DMS53 treated with DMSO at 0.1 percent for 48 hours (cell line): Measurements from ENCODE around the gene SPP2.

Source experiments
- DNase-seq: peaks from one replicate; lab custom pipeline; 2025; ENCODE audit not compliant: unreplicated experiment; lab: John Stamatoyannopoulos, UW

The SPP2 gene

GRCh38 chr2:234038076-234038802, 12.3 kb upstream of the SPP2 start:
- DNase-seq = no peak

- no peak for DNase-seq
Observed at GRCh38 chr2:234044157-234044556, 6.3 kb upstream of the SPP2 start.

GRCh38 chr2:234046521-234046920, 4.0 kb upstream of the SPP2 start:
- DNase-seq = no peak

GRCh38 chr2:234047361-234047760, 3.1 kb upstream of the SPP2 start:
- no peak for DNase-seq

- DNase-seq = no peak
Observed at GRCh38 chr2:234048049-234048448, 2.5 kb upstream of the SPP2 start.

GRCh38 chr2:234051374-234052070, 1.0 kb downstream of the SPP2 start:
- no peak for DNase-seq

GRCh38 chr2:234058881-234059280, 8.4 kb downstream of the SPP2 start:
- no peak for DNase-seq

GRCh38 chr2:234060236-234060635, 9.7 kb downstream of the SPP2 start:
- DNase-seq = peak; percentile 72

GRCh38 chr2:234061624-234062257, 11.2 kb downstream of the SPP2 start:
- DNase-seq = no peak

GRCh38 chr2:234066587-234066986, 16.1 kb downstream of the SPP2 start:
- DNase-seq = no peak

GRCh38 chr2:234071664-234072063, 21.2 kb downstream of the SPP2 start:
- DNase-seq = no peak

GRCh38 chr2:234072454-234072853, 22.0 kb downstream of the SPP2 start:
- no peak for DNase-seq

GRCh38 chr2:234074751-234075517, 24.4 kb downstream of the SPP2 start:
- DNase-seq = no peak

- no peak for DNase-seq
Observed at GRCh38 chr2:234075518-234075915, 25.0 kb downstream of the SPP2 start.

- DNase-seq = no peak
Observed at GRCh38 chr2:234075947-234076346, 25.4 kb downstream of the SPP2 start.

GRCh38 chr2:234076451-234076850, 25.9 kb downstream of the SPP2 start:
- no peak for DNase-seq

- no peak for DNase-seq
Observed at GRCh38 chr2:234078129-234078528, 27.6 kb downstream of the SPP2 start.

- peak; percentile 78 for DNase-seq
Observed at GRCh38 chr2:234081970-234082822, 31.7 kb downstream of the SPP2 start.

- DNase-seq = no peak
Observed at GRCh38 chr2:234083572-234084348, 33.3 kb downstream of the SPP2 start.

- DNase-seq = no peak
Observed at GRCh38 chr2:234091432-234091879, 41.0 kb downstream of the SPP2 start.
